CD14-positive monocyte (primary cell): ENCODE results near the gene ANXA4. TPM values are rescaled to one million over a fixed set of nuclear protein-coding genes. Genes with fewer than 3 reads are reported as not detected.

Experiments
- DNase-seq, 3 donors: peaks; one replicate each; pipeline ENCODE4 v3.0.0-alpha.2; 2011 to 2022
- H2AFZ ChIP-seq: 2 replicates; pipeline ENCODE4 v1.6.0; 2012; ENCODE audit warnings: mild to moderate bottlenecking, low read depth, low read length, inconsistent platforms; ENCODE audit not compliant: insufficient read depth, poor library complexity, severe bottlenecking
- H3K27ac ChIP-seq, 2 donors: 1 replicate in 1 of 2; 2 replicates in 1 of 2; pipeline ENCODE4 v1.5.1; 2012 to 2013; ENCODE audit warnings: low read length in 2 of 2, control low read depth in 1 of 2, inconsistent platforms in 1 of 2, low read depth in 1 of 2, mild to moderate bottlenecking in 1 of 2
- H3K27me3 ChIP-seq, 2 donors: one replicate each; pipeline versions ENCODE4 v1.6.0 to v1.6.1; 2011 to 2013; ENCODE audit warnings: low read length in 2 of 2; ENCODE audit not compliant: control insufficient read depth in 2 of 2, insufficient read depth in 2 of 2
- H3K36me3 ChIP-seq, 2 donors: replicated peaks in 1 of 2; 1 replicate in 1 of 2; 2 replicates in 1 of 2; pipeline versions ENCODE4 v1.5.1 to v1.6.1; 2012 to 2013; ENCODE audit warnings: low read length in 2 of 2, control low read depth in 1 of 2, inconsistent platforms in 1 of 2, mild to moderate bottlenecking in 1 of 2; ENCODE audit not compliant: insufficient read depth in 2 of 2, control insufficient read depth in 1 of 2
- H3K4me1 ChIP-seq, 2 donors: 1 replicate in 1 of 2; 2 replicates in 1 of 2; pipeline versions ENCODE4 v1.5.1 to v1.6.1; 2012 to 2013; ENCODE audit warnings: low read length in 2 of 2, control low read depth in 1 of 2, inconsistent platforms in 1 of 2, mild to moderate bottlenecking in 1 of 2, moderate library complexity in 1 of 2; ENCODE audit not compliant: insufficient read depth in 2 of 2, control insufficient read depth in 1 of 2
- H3K4me2 ChIP-seq: replicated peaks from 2 replicates; pipeline ENCODE3; 2012; ENCODE audit warnings: low read length, moderate library complexity, mild to moderate bottlenecking; ENCODE audit not compliant: poor library complexity, severe bottlenecking; ENCODE audit errors: extremely low read depth
- H3K4me3 ChIP-seq, 3 experiments: fragments of 200-600 bp in 1 of 3; sonication (generic) in 1 of 3; replicated peaks in 1 of 3; 1 replicate in 2 of 3; 2 replicates in 1 of 3; pipeline ENCODE4 v1.5.1; 2011 to 2013; ENCODE audit warnings: low read length in 3 of 3, mild to moderate bottlenecking in 3 of 3, control low read depth in 2 of 3, low read depth in 2 of 3, inconsistent platforms in 1 of 3, moderate library complexity in 1 of 3
- H3K79me2 ChIP-seq: 2 replicates; pipeline ENCODE4 v1.6.0; 2012; ENCODE audit warnings: mild to moderate bottlenecking, control low read depth, inconsistent platforms, low read length, moderate library complexity; ENCODE audit not compliant: insufficient read depth
- H3K9ac ChIP-seq: 2 replicates; pipeline ENCODE4 v1.6.0; 2017; ENCODE audit warnings: low read length, mild to moderate bottlenecking; ENCODE audit not compliant: insufficient read depth, poor library complexity, severe bottlenecking
- H3K9me3 ChIP-seq, 2 donors: replicated peaks in 1 of 2; 1 replicate in 1 of 2; 2 replicates in 1 of 2; pipeline versions ENCODE4 v1.5.1 to v1.6.1; 2012 to 2013; ENCODE audit warnings: low read length in 2 of 2, control low read depth in 1 of 2; ENCODE audit not compliant: control insufficient read depth in 1 of 2, insufficient read depth in 1 of 2
- H4K20me1 ChIP-seq: 2 replicates; pipeline ENCODE4 v1.6.0; 2012; ENCODE audit warnings: mild to moderate bottlenecking, low read length, control low read depth, moderate library complexity; ENCODE audit not compliant: insufficient read depth
- H3K27ac Mint-ChIP-seq, 7 donors: one replicate each; pipeline ENCODE4 v1.8.0; 2020; ENCODE audit warnings: mild to moderate bottlenecking in 7 of 7, mixed read lengths in 7 of 7, moderate library complexity in 6 of 7, inconsistent platforms in 2 of 7
- H3K27me3 Mint-ChIP-seq, 3 donors: one replicate each; pipeline ENCODE4 v1.8.0; 2021 to 2022; ENCODE audit warnings: low read depth in 3 of 3, mild to moderate bottlenecking in 3 of 3, mixed read lengths in 3 of 3, moderate library complexity in 3 of 3, inconsistent platforms in 1 of 3
- H3K36me3 Mint-ChIP-seq, 2 donors: one replicate each; pipeline ENCODE4 v1.8.0; 2020; ENCODE audit warnings: mixed read lengths in 2 of 2, inconsistent platforms in 1 of 2, mild to moderate bottlenecking in 1 of 2
- H3K4me1 Mint-ChIP-seq: one replicate; pipeline ENCODE4 v1.8.0; 2020; ENCODE audit warnings: mild to moderate bottlenecking, mixed read lengths
- H3K4me3 Mint-ChIP-seq, 2 donors: one replicate each; pipeline ENCODE4 v1.8.0; 2020; ENCODE audit warnings: mild to moderate bottlenecking in 2 of 2, mixed read lengths in 2 of 2, moderate library complexity in 1 of 2
- H3K9me3 Mint-ChIP-seq, 7 donors: one replicate each; pipeline ENCODE4 v1.8.0; 2020 to 2022; ENCODE audit warnings: mixed read lengths in 7 of 7, mild to moderate bottlenecking in 6 of 7, moderate library complexity in 6 of 7, inconsistent platforms in 2 of 7
- CTCF ChIP-seq: fragments of 200-600 bp; IDR thresholded peaks from one replicate; pipeline ENCODE4 v1.8.0; 2022; ENCODE audit warnings: antibody characterized with exemption, mild to moderate bottlenecking
- WGBS: methylation state at CpG from one replicate; pipeline ENCODE4 v1.1.5; 2013; ENCODE audit warnings: missing lambda C conversion rate; ENCODE audit not compliant: insufficient coverage; 5-methylcytosine and 5-hydroxymethylcytosine counted together
- intact Hi-C, 2 donors: fragments of 100-400 bp; cut with micrococcal nuclease; formaldehyde crosslinking; loops; one replicate each; pipeline versions ENCODE4 v1.15.0 to v1.15.1; 2023
- polyA plus RNA-seq, 3 donors: library from polyadenylated mRNA; depleted of rRNA in 1 of 3; unstranded in 2 of 3; stranded (reverse) in 1 of 3; fragments of 300-500 nt in 2 of 3; fragments of >200 nt in 1 of 3; fragmentation: Illumina TruSeq in 2 of 3; gene quantifications; 1 replicate in 2 of 3; 2 replicates in 1 of 3; pipeline ENCODE4 v1.2.3, GENCODE V29; 2012 to 2021

The ANXA4 gene
- polyA plus RNA-seq, 3 donors, result 30.0 to 95.7 (median 64.7) TPM

DNA sequence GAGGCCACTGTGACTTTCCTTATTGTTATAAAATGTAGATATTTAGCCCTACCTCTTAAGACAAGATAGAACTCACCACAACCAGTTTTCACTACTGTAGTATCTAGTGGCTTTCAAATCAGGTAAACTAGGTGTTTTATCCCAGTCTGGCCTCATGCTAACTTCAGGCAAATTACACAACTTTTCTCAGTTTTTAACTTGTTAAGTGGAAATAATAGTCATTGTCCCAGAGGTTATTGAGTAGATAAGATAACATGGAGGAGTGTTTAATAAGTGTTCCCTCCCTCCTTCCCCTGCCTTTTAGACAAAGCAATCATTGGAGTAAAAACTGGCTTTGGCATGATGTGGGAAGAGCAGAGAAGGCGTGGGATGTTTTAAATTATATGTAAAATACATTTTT lies 27.3 kb downstream of the ANXA4 start:
- H3K36me3 Mint-ChIP-seq, result peaks cover 3% of the 10 kb centered on the region in 2 donors
- Histone ChIP-seq H3K27ac (peak overlapping the region; percentile 35 to 78), H3K9ac (no peak overlapping the region), H3K4me1 (peaks cover 25 to 48% of the 10 kb centered on the region in 2 donors), H3K4me3 (no peak overlapping the region), H4K20me1 (no peaks in the 10 kb centered on the region), H3K27me3 (no peaks in the 10 kb centered on the region), H3K36me3 (no peaks in the 10 kb centered on the region), H3K79me2 (peaks cover 63% of the 10 kb centered on the region), H2AFZ (no peak overlapping the region), H3K4me2 (no peak overlapping the region), H3K9me3 (no peaks in the 10 kb centered on the region)
- no CpG with 5 or more reads among the region's 1 CpG for WGBS
- H3K9me3 Mint-ChIP-seq, result no peaks in the 10 kb centered on the region
- intact Hi-C loops, result no loop called here
- H3K4me3 Mint-ChIP-seq, result no peak overlapping the region
- peak overlapping the region in 6 of 7 donors; percentile 55 to 89 (median 86) for H3K27ac Mint-ChIP-seq
- peaks cover 0 to 6% (median 1%) of the 10 kb centered on the region in 3 donors for H3K27me3 Mint-ChIP-seq
- H3K4me1 Mint-ChIP-seq, result peaks cover 52% of the 10 kb centered on the region
- TF ChIP-seq CTCF, result no peak
- DNase-seq, result no peak

DNA sequence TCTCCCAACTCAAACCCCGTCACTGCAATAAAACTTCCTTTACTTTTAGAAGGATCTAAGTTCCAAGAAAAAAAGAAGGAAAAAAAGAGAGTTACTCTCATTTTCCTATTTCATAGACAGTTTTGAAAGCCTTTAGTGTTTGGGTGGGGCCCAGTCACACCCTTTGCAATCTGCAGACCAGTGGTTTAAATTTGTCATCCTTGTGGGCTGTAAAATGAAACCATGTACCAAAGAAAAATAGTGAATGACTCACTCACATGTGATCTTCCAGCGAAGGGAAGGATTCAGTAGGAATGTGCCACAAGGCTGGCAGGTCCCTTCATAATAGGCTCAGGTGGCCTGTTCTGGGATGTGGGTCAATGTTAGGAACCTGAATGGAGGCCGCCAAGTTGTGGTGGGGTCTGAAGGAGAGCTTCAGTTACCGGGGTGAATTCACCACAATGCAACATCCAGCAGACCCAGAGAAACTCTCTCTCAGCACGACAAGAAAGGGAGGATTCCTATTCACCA lies 28.3 kb downstream of the ANXA4 start:
- H3K4me3 ChIP-seq, result no peak overlapping the region
- peak; percentile 55 to 80 (median 69) for DNase-seq
- no peak overlapping the region for H2AFZ ChIP-seq
- no peak overlapping the region for H3K9ac ChIP-seq
- peaks cover 0 to 6% (median 1%) of the 10 kb centered on the region in 3 donors for H3K27me3 Mint-ChIP-seq
- peak overlapping the region; percentile 22 for H3K4me2 ChIP-seq
- no peaks in the 10 kb centered on the region for H3K9me3 ChIP-seq
- H3K79me2 ChIP-seq, result peaks cover 62% of the 10 kb centered on the region
- H3K27ac Mint-ChIP-seq, result peak overlapping the region; percentile 73 to 89 (median 86)
- TF ChIP-seq CTCF, result no peak
- peak overlapping the region; percentile 35 to 78 for H3K27ac ChIP-seq
- no peaks in the 10 kb centered on the region for H3K9me3 Mint-ChIP-seq
- no peaks in the 10 kb centered on the region for H3K36me3 ChIP-seq
- peaks cover 49% of the 10 kb centered on the region for H3K4me1 Mint-ChIP-seq
- peak overlapping the region in 1 of 2 donors; percentile 51 for H3K4me3 Mint-ChIP-seq
- intact Hi-C loops, result no loop called here
- H3K27me3 ChIP-seq, result no peaks in the 10 kb centered on the region
- H3K36me3 Mint-ChIP-seq, result peaks cover 3% of the 10 kb centered on the region in 2 donors
- H3K4me1 ChIP-seq, result peaks cover 24 to 39% of the 10 kb centered on the region in 2 donors
- no CpG with 5 or more reads among the region's 5 CpGs for WGBS
- no peaks in the 10 kb centered on the region for H4K20me1 ChIP-seq
